Measurements from ENCODE around the gene ZNF281. TPM values are rescaled to one million over a fixed set of nuclear protein-coding genes. Genes with fewer than 3 reads are reported as not detected.
A peak's percentile ranks its signal among the peaks of the same experiment; 100 is the strongest.

The ZNF281 gene
- total and polyA plus RNA-seq, 9 of the 15 experiments (the other 6 are each of a cell fraction or from before 2014, with no cell fraction given), result 9.6 to 24.9 (median 16.5) TPM

DNA sequence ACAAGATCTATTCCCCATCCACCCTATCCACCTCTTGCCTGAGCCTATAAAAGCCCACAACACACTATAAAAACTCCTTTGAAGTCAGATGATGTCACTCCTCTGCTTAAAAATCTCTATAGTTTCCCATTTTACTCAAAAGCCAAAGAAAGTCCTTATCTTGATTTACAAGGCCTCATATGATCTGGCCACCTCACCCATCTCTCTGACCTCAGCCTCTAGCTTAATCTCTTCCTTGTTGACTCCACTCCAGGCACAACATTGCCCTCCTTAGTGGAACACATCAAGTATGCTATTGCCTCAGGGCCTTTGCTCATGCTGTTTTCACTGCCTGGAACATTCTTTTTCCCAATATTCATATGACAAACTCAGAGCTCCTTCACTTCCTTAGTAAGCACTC, 33.3 kb downstream of the ZNF281 start (continued):
- TF ChIP-seq, protein P1, sequence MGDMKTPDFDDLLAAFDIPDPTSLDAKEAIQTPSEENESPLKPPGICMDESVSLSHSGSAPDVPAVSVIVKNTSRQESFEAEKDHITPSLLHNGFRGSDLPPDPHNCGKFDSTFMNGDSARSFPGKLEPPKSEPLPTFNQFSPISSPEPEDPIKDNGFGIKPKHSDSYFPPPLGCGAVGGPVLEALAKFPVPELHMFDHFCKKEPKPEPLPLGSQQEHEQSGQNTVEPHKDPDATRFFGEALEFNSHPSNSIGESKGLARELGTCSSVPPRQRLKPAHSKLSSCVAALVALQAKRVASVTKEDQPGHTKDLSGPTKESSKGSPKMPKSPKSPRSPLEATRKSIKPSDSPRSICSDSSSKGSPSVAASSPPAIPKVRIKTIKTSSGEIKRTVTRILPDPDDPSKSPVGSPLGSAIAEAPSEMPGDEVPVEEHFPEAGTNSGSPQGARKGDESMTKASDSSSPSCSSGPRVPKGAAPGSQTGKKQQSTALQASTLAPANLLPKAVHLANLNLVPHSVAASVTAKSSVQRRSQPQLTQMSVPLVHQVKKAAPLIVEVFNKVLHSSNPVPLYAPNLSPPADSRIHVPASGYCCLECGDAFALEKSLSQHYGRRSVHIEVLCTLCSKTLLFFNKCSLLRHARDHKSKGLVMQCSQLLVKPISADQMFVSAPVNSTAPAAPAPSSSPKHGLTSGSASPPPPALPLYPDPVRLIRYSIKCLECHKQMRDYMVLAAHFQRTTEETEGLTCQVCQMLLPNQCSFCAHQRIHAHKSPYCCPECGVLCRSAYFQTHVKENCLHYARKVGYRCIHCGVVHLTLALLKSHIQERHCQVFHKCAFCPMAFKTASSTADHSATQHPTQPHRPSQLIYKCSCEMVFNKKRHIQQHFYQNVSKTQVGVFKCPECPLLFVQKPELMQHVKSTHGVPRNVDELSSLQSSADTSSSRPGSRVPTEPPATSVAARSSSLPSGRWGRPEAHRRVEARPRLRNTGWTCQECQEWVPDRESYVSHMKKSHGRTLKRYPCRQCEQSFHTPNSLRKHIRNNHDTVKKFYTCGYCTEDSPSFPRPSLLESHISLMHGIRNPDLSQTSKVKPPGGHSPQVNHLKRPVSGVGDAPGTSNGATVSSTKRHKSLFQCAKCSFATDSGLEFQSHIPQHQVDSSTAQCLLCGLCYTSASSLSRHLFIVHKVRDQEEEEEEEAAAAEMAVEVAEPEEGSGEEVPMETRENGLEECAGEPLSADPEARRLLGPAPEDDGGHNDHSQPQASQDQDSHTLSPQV (IDR thresholded peaks at IDR 0.05), result no peak
- TF ChIP-seq CC2D1A (IDR thresholded peaks at IDR 0.05), result no peak
- no peak for TF ChIP-seq HMG20B (CRISPR knock-in tag; IDR thresholded peaks at IDR 0.05)
- TF ChIP-seq, protein P2, sequence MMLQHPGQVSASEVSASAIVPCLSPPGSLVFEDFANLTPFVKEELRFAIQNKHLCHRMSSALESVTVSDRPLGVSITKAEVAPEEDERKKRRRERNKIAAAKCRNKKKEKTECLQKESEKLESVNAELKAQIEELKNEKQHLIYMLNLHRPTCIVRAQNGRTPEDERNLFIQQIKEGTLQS (IDR thresholded peaks at IDR 0.05), result peak; percentile 51; the same call in 1 of the 2 replicates
- TF ChIP-seq, protein P2 (CRISPR knock-in tag; conservative IDR thresholded peaks at IDR 0.05), result no peak
- peak; percentile 91 for TF ChIP-seq FOXJ2 (tag; IDR thresholded peaks at IDR 0.05)
- no peak for TF ChIP-seq ZNF140 (CRISPR knock-in tag; IDR thresholded peaks at IDR 0.05)
- TF ChIP-seq, protein P3, sequence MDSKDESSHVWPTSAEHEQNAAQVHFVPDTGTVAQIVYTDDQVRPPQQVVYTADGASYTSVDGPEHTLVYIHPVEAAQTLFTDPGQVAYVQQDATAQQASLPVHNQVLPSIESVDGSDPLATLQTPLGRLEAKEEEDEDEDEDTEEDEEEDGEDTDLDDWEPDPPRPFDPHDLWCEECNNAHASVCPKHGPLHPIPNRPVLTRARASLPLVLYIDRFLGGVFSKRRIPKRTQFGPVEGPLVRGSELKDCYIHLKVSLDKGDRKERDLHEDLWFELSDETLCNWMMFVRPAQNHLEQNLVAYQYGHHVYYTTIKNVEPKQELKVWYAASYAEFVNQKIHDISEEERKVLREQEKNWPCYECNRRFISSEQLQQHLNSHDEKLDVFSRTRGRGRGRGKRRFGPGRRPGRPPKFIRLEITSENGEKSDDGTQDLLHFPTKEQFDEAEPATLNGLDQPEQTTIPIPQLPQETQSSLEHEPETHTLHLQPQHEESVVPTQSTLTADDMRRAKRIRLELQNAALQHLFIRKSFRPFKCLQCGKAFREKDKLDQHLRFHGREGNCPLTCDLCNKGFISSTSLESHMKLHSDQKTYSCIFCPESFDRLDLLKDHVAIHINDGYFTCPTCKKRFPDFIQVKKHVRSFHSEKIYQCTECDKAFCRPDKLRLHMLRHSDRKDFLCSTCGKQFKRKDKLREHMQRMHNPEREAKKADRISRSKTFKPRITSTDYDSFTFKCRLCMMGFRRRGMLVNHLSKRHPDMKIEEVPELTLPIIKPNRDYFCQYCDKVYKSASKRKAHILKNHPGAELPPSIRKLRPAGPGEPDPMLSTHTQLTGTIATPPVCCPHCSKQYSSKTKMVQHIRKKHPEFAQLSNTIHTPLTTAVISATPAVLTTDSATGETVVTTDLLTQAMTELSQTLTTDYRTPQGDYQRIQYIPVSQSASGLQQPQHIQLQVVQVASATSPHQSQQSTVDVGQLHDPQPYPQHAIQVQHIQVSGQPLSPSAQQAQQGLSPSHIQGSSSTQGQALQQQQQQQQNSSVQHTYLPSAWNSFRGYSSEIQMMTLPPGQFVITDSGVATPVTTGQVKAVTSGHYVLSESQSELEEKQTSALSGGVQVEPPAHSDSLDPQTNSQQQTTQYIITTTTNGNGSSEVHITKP (IDR thresholded peaks at IDR 0.05; ENCODE audit: partially characterized antibody), result no peak
- 0 out of 2 replicates have a peak, but pooled peaks have one; percentile 25 for TF ChIP-seq ATF7 (IDR thresholded peaks at IDR 0.05)
- TF ChIP-seq KLF13 (tag; IDR thresholded peaks at IDR 0.05; ENCODE audit: borderline replicate concordance, low read depth), result no peak
- no peak for TF ChIP-seq ZNF217 (CRISPR knock-in tag; IDR thresholded peaks at IDR 0.05)
- TF ChIP-seq ADNP (tag; IDR thresholded peaks at IDR 0.05), result no peak

Data from K562 (cell line).